ENCODE data around the gene ST8SIA6.

The ST8SIA6 gene

DNA sequence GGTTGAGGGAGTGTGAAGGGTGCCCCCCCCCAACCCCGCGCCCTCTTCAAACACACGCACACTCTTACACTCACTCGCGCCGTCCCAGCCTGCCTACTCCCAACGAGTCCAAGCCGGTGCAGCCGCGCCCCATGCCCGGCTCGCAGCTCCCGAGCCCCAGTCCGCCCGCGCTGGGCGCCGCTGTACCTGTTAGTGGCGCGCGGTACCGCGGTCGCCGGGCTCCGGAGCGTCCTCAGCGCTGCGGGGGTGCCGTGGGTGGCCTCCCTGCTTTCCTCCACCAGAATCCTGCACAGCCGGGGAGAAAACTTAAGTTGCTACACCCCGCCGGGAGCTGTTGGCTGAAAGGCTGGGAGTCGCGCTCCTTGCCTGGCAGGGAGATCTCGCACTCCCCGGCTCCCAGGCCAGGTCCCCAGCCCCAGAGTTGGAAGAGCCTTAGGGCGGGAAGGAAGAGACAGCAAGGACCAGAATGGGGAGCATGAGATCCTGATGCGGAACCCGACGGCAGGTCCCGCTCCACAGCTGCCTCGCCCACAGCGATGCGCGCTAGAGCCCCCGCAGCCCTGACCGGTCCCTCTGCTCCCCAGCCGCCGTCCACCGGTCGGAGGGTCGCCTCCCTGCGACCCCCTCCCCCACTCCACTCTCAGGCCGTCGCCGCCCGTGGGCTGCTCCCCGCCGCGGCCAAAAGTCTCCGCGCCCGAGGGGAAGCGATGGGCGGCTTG, 863 bp downstream of the ST8SIA6 start:
- Histone ChIP-seq H2AFZ (peak overlapping the region; percentile 31), H3K27me3 (ENCODE audit: control insufficient read depth, insufficient read depth, low read length) (no peaks in the 10 kb centered on the region), H3K9ac (no peak overlapping the region), H3K9me3 (ENCODE audit: control insufficient read depth, low read length) (no peaks in the 10 kb centered on the region), H3K4me3 (ENCODE audit: low read depth, low read length) (peak overlapping the region; percentile 39), H3K4me1 (no peaks in the 10 kb centered on the region), H3K79me2 (no peaks in the 10 kb centered on the region), H3K4me2 (ENCODE audit: low read length) (peak overlapping the region; percentile 63), H3K36me3 (ENCODE audit: control insufficient read depth, insufficient read depth, low read length) (no peaks in the 10 kb centered on the region), H3K27ac (no peak overlapping the region)
- TF ChIP-seq, protein P1, sequence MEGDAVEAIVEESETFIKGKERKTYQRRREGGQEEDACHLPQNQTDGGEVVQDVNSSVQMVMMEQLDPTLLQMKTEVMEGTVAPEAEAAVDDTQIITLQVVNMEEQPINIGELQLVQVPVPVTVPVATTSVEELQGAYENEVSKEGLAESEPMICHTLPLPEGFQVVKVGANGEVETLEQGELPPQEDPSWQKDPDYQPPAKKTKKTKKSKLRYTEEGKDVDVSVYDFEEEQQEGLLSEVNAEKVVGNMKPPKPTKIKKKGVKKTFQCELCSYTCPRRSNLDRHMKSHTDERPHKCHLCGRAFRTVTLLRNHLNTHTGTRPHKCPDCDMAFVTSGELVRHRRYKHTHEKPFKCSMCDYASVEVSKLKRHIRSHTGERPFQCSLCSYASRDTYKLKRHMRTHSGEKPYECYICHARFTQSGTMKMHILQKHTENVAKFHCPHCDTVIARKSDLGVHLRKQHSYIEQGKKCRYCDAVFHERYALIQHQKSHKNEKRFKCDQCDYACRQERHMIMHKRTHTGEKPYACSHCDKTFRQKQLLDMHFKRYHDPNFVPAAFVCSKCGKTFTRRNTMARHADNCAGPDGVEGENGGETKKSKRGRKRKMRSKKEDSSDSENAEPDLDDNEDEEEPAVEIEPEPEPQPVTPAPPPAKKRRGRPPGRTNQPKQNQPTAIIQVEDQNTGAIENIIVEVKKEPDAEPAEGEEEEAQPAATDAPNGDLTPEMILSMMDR (IDR thresholded peaks at IDR 0.05), result no peak

DNA sequence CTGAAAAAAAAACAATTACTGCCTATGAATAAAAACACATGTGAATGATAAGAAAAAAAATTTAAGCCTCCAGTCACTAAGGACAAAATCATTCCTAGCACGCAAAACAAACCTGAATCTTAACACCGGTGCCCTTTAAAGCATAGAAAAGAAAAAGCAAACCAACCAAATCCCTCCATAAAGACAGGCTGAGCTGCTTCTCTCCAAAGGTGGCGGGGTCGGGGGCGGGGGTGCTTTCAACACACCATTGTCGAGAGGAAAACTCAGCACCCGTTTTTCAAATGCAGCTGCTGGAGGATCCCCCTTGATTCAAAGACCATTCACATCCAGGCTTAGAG, 1.4 kb downstream of the ST8SIA6 start:
- no peaks in the 10 kb centered on the region for H3K36me3 ChIP-seq (ENCODE audit: control insufficient read depth, insufficient read depth, low read length)
- TF ChIP-seq, protein P1 (IDR thresholded peaks at IDR 0.05), result no peak
- H3K79me2 ChIP-seq, result no peaks in the 10 kb centered on the region
- H3K9me3 ChIP-seq (ENCODE audit: control insufficient read depth, low read length), result no peaks in the 10 kb centered on the region
- H3K4me3 ChIP-seq (ENCODE audit: low read depth, low read length), result peak overlapping the region; percentile 39
- H3K4me2 ChIP-seq (ENCODE audit: low read length), result no peak overlapping the region
- H2AFZ ChIP-seq, result no peak overlapping the region
- no peak overlapping the region for H3K9ac ChIP-seq
- H3K27ac ChIP-seq, result no peak overlapping the region
- H3K27me3 ChIP-seq (ENCODE audit: control insufficient read depth, insufficient read depth, low read length), result no peaks in the 10 kb centered on the region
- H3K4me1 ChIP-seq, result no peaks in the 10 kb centered on the region

DNA sequence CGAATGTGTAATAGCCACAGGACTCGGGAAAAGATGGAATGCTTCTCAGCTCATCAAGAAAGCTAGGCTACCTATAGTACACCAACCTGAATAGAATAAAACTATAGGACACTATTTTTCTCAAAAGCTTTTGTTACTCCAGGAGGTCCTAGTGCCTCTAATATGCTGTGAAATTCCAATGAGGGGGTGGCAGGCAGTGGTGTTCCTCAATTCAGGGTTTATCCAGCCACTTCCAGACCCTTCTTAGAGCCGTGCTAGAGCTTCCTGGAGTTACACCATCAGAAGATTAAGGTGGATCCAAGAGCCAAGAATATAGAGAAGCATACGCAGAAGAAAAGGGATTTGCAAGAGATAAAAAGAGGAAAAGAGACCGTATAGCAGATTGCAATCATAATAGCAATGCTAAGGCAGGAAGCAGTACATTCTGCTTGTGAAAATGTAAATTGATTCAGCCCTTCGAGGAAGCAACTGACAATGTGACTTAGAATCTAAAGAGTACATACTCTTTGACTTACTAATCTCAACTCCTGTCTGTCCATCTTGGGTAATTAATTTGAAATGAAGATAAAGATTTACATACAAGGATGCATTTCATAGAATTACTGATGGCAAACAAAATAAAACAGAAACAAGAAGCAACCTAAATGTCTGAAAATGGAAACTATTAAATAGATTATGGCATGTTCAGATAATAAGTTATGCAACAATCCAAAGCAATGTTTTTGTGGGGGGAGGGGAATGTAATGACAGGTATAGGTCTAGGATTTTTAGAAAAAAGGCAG, 2.1 kb downstream of the ST8SIA6 start:
- TF ChIP-seq, protein P1 (IDR thresholded peaks at IDR 0.05), result no peak
- H3K27ac ChIP-seq, result no peak overlapping the region
- no peaks in the 10 kb centered on the region for H3K27me3 ChIP-seq (ENCODE audit: control insufficient read depth, insufficient read depth, low read length)
- H3K4me3 ChIP-seq (ENCODE audit: low read depth, low read length), result no peak overlapping the region
- H3K79me2 ChIP-seq, result no peaks in the 10 kb centered on the region
- no peak overlapping the region for H3K4me2 ChIP-seq (ENCODE audit: low read length)
- H3K4me1 ChIP-seq, result no peaks in the 10 kb centered on the region
- no peak overlapping the region for H3K9ac ChIP-seq
- no peak overlapping the region for H2AFZ ChIP-seq
- H3K9me3 ChIP-seq (ENCODE audit: control insufficient read depth, low read length), result no peaks in the 10 kb centered on the region
- no peaks in the 10 kb centered on the region for H3K36me3 ChIP-seq (ENCODE audit: control insufficient read depth, insufficient read depth, low read length)

DNA sequence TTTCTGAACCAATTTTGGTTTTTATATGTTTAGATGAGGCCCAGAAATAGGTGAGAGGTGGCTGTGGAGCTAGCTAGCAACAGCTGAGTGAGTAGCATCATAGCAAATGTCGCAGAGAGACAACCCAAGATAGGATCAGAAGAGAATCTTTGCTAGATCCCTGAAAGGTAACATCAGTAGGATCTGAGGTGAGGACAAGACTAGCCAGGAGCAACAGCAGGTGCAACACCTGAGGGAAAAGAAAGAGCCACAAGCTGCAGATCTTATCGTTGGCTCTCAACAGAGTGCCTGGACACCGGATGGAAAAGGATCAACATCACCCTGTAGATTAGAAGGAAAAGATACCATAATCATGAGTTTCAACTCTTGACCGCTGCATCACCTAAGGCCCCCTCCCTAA, 4.4 kb downstream of the ST8SIA6 start:
- H3K4me2 ChIP-seq (ENCODE audit: low read length), result no peak overlapping the region
- no peaks in the 10 kb centered on the region for H3K27me3 ChIP-seq (ENCODE audit: control insufficient read depth, insufficient read depth, low read length)
- no peak overlapping the region for H3K27ac ChIP-seq
- no peaks in the 10 kb centered on the region for H3K9me3 ChIP-seq (ENCODE audit: control insufficient read depth, low read length)
- TF ChIP-seq, protein P1 (IDR thresholded peaks at IDR 0.05), result no peak
- H3K79me2 ChIP-seq, result no peaks in the 10 kb centered on the region
- H3K4me1 ChIP-seq, result no peaks in the 10 kb centered on the region
- H3K36me3 ChIP-seq (ENCODE audit: control insufficient read depth, insufficient read depth, low read length), result no peaks in the 10 kb centered on the region
- H3K9ac ChIP-seq, result no peak overlapping the region
- no peak overlapping the region for H3K4me3 ChIP-seq (ENCODE audit: low read depth, low read length)
- H2AFZ ChIP-seq, result no peak overlapping the region
